Left lung (tissue), 10 donors: ENCODE data around the gene HSBP1. TPM values are rescaled to one million over a fixed set of nuclear protein-coding genes. Genes with fewer than 3 reads are reported as not detected.

Experiments used
- ATAC-seq: fragments of 200-7000 bp; cut with Tn5 transposase; one replicate; pipeline ENCODE4 v1.9.1; 2020; ENCODE audit warnings: moderate library complexity
- DNase-seq, 4 donors: peaks; one replicate each; pipeline ENCODE4 v3.0.0-alpha.2; 2013 to 2020
- H3K27ac ChIP-seq, 2 donors: fragments of 200-600 bp; sonication (generic) in 1 of 2; one replicate each; pipeline versions ENCODE4 v1.5.0 to v1.8.0; 2020 to 2021
- H3K27me3 ChIP-seq, 2 donors: fragments of 200-600 bp; sonication (generic) in 1 of 2; one replicate each; pipeline versions ENCODE4 v1.5.0 to v1.8.0; 2020 to 2021
- H3K36me3 ChIP-seq, 2 donors: fragments of 200-600 bp; sonication (generic) in 1 of 2; one replicate each; pipeline versions ENCODE4 v1.5.0 to v1.8.0; 2020 to 2021
- H3K4me1 ChIP-seq, 2 donors: fragments of 200-600 bp; one replicate each; pipeline ENCODE4 v1.8.0; 2021
- H3K4me3 ChIP-seq, 2 donors: fragments of 200-600 bp; sonication (generic) in 1 of 2; one replicate each; pipeline versions ENCODE4 v1.5.0 to v1.8.0; 2020 to 2021; ENCODE audit warnings: mild to moderate bottlenecking in 1 of 2
- H3K9me3 ChIP-seq, 2 donors: fragments of 200-600 bp; sonication (generic) in 1 of 2; one replicate each; pipeline versions ENCODE4 v1.5.0 to v1.8.0; 2020 to 2021
- CTCF ChIP-seq, 2 donors: fragments of 200-600 bp; sonication (generic) in 1 of 2; IDR thresholded peaks; one replicate each; pipeline versions ENCODE4 v1.5.0 to v1.8.0; 2021; ENCODE audit warnings: antibody characterized with exemption in 2 of 2
- intact Hi-C, 2 donors: fragments of 100-400 bp; cut with DNase I; formaldehyde crosslinking; loops; one replicate each; pipeline versions ENCODE4 v1.11.2 to v1.14.2; 2022
- polyA plus RNA-seq, 6 donors: library from polyadenylated mRNA; unstranded; fragments of 120-200 nt; gene quantifications; one replicate each; pipeline ENCODE4 v1.2.1, GENCODE V29; 2013; ENCODE audit not compliant: insufficient read length in 6 of 6
- total RNA-seq, 2 donors: library from RNA; stranded (reverse); fragmentation: NEBNext Ultra II Directional; extraction: Animal tissue kit (Norgen Biotek cat#: 25700); gene quantifications; one replicate each; pipeline ENCODE4 v1.2.1, GENCODE V29; 2021
- donor health status: DM: no; HTN: yes; CAD: no.
- donor health status: DM: no; HTN: no; CAD: no.

The HSBP1 gene
- total and polyA plus RNA-seq, 8 donors, result 118 to 184 (median 168) TPM

DNA sequence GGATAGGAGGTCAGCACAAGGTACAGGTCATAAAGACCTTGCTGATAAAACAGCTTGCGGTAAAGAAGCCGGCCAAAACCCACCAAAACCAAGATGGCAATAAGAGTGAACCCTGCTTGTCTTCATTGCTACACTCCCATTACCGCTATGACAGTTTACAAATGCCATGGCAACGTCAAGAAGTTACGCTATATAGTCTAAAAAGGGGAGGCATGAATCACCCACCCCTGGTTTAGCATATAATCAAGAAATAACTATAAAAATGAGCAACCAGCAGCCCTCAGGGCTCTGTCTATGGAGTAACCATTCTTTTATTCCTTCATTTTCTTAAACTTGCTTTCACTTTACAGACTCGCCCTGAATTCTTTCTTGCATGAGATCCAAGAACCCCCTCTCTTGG is 1.0 kb upstream of the HSBP1 start:
- Histone ChIP-seq H3K36me3 (peaks cover 0 to 15% of the 10 kb centered on the region in 2 donors), H3K27me3 (no peaks in the 10 kb centered on the region), H3K27ac (peak overlapping the region in 1 of 2 donors; percentile 91), H3K9me3 (no peaks in the 10 kb centered on the region), H3K4me3 (no peak overlapping the region), H3K4me1 (peaks cover 13 to 59% of the 10 kb centered on the region in 2 donors)
- no peak for TF ChIP-seq CTCF (IDR thresholded peaks at IDR 0.05)
- DNase-seq (no peak), ATAC-seq (no peak)
- intact Hi-C loops, result no loop called here

DNA sequence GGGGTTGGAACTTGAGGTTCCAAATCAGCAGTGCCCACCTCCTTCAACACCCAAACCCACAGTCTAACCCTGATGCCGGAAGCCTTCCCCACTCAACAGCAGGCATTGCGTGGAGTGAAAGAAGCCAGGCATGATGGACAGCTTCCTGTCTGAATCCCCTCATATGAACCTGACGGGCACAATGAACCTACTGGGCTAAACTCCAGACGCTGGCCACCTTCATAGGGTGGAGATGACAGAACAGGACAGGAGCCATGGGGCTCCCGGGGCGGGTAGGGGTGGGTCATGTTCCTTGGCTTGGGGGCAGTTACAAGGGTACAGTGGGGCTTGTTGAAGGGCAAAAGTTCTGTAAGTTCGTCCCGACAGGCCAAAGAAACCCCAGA is 460 bp upstream of the HSBP1 start:
- peak overlapping the region; percentile 45 to 91 for H3K27ac ChIP-seq
- peak overlapping the region; percentile 94 to 96 for H3K4me3 ChIP-seq
- no peak for TF ChIP-seq CTCF (IDR thresholded peaks at IDR 0.05)
- no peaks in the 10 kb centered on the region for H3K27me3 ChIP-seq
- no peak for DNase-seq
- peaks cover 0 to 21% of the 10 kb centered on the region in 2 donors for H3K36me3 ChIP-seq
- no peak for ATAC-seq
- intact Hi-C loops, result no loop called here
- H3K9me3 ChIP-seq, result no peaks in the 10 kb centered on the region
- peaks cover 11 to 54% of the 10 kb centered on the region in 2 donors for H3K4me1 ChIP-seq

DNA sequence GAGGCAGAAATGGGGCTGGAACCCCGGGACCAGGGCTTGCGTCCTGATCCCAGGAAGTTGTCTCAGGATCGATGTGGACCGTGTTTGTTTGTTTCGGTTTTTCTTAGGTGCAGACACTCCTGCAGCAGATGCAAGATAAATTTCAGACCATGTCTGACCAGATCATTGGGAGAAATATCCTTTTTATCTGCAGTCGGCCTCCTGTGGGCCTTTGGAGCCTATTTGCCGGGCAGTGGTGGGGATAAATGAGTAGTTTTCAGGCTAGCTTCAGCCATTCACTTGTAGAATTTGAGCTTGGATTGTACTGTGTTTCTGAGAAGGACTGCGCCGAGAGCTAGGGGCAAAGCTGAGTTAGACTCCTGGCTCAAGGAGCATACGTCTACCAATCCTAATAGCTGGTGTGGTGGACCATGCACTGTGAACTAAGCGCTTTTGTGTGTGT is 816 bp downstream of the HSBP1 start:
- Histone ChIP-seq H3K27me3 (no peaks in the 10 kb centered on the region), H3K27ac (peak overlapping the region; percentile 86 to 91), H3K4me3 (peak overlapping the region; percentile 94 to 96), H3K4me1 (peaks cover 10 to 50% of the 10 kb centered on the region in 2 donors), H3K9me3 (no peaks in the 10 kb centered on the region), H3K36me3 (peaks cover 0 to 32% of the 10 kb centered on the region in 2 donors)
- intact Hi-C loops, result no loop called here
- DNase-seq (no peak), ATAC-seq (no peak)
- no peak for TF ChIP-seq CTCF (IDR thresholded peaks at IDR 0.05)

GRCh38 chr16:83809092-83809491 is 1.3 kb downstream of the HSBP1 start:
- intact Hi-C loops, result no loop called here
- no peak for ATAC-seq
- TF ChIP-seq CTCF (IDR thresholded peaks at IDR 0.05), result no peak
- Histone ChIP-seq H3K4me1 (peaks cover 12 to 49% of the 10 kb centered on the region in 2 donors), H3K4me3 (peak overlapping the region; percentile 94 to 96), H3K27me3 (no peaks in the 10 kb centered on the region), H3K27ac (no peak overlapping the region), H3K36me3 (peaks cover 0 to 32% of the 10 kb centered on the region in 2 donors), H3K9me3 (no peaks in the 10 kb centered on the region)
- DNase-seq, result no peak

- no peak for DNase-seq
- no peak for TF ChIP-seq CTCF (IDR thresholded peaks at IDR 0.05)
- H3K27me3 ChIP-seq, result no peaks in the 10 kb centered on the region
- H3K36me3 ChIP-seq, result peaks cover 0 to 32% of the 10 kb centered on the region in 2 donors
- H3K4me3 ChIP-seq, result no peak overlapping the region
- H3K4me1 ChIP-seq, result peaks cover 20 to 47% of the 10 kb centered on the region in 2 donors
- no peaks in the 10 kb centered on the region for H3K9me3 ChIP-seq
- no peak for ATAC-seq
- intact Hi-C loops, result no loop called here
- H3K27ac ChIP-seq, result no peak overlapping the region
These were observed 3.1 kb downstream of the HSBP1 start for GRCh38 chr16:83810901-83811300.
